Measurements from ENCODE around the gene ABHD12. TPM values are rescaled to one million over a fixed set of nuclear protein-coding genes. Genes with fewer than 3 reads are reported as not detected.

ABHD12 gene
- total RNA-seq, 1 donor from 2014 or later, result 70.4 TPM

- intact Hi-C loops (cut with DNase I), result no loop called here
- DNase-seq (ENCODE audit: low spot score) (peak; percentile 54), ATAC-seq (no peak)
Measured at GRCh38 chr20:25285091-25285647, 105.5 kb downstream of the ABHD12 start.

- DNase-seq (ENCODE audit: low spot score) (peak; percentile 50), ATAC-seq (no peak)
- intact Hi-C loops (cut with DNase I), result no loop called here
Measured at GRCh38 chr20:25284131-25284601, 106.5 kb downstream of the ABHD12 start.

- DNase-seq (ENCODE audit: low spot score) (peak; percentile 40), ATAC-seq (no peak)
- intact Hi-C loops (cut with DNase I), result no loop called here
Measured at GRCh38 chr20:25283221-25283951, 107.2 kb downstream of the ABHD12 start.

GRCh38 chr20:25282796-25283195 is 107.8 kb downstream of the ABHD12 start:
- ATAC-seq (no peak), DNase-seq (ENCODE audit: low spot score) (peak; percentile 49)
- intact Hi-C loops (cut with DNase I), result no loop called here

- intact Hi-C loops (cut with DNase I), result no loop called here
- no peak for ATAC-seq
- DNase-seq (ENCODE audit: low spot score), result peak; percentile 51
Measured at GRCh38 chr20:25282034-25282781, 108.4 kb downstream of the ABHD12 start.

GRCh38 chr20:25281541-25281991 is 109.1 kb downstream of the ABHD12 start:
- intact Hi-C loops (cut with DNase I), result no loop called here
- peak; percentile 50 for DNase-seq (ENCODE audit: low spot score)
- ATAC-seq, result no peak

GRCh38 chr20:25280574-25281535 is 109.8 kb downstream of the ABHD12 start:
- ATAC-seq (no peak), DNase-seq (ENCODE audit: low spot score) (peak; percentile 45)
- intact Hi-C loops (cut with DNase I), result no loop called here

- intact Hi-C loops (cut with DNase I), result no loop called here
- ATAC-seq, result no peak
- DNase-seq (ENCODE audit: low spot score), result peak; percentile 54
Measured at GRCh38 chr20:25280051-25280573, 110.5 kb downstream of the ABHD12 start.

- ATAC-seq, result no peak
- DNase-seq (ENCODE audit: low spot score), result no peak
- intact Hi-C loops (cut with DNase I), result no loop called here
Measured at GRCh38 chr20:25279403-25279802, 111.2 kb downstream of the ABHD12 start.

- DNase-seq (ENCODE audit: low spot score) (peak; percentile 54), ATAC-seq (no peak)
- intact Hi-C loops (cut with DNase I), result no loop called here
Measured at GRCh38 chr20:25278636-25279361, 111.8 kb downstream of the ABHD12 start.

GRCh38 chr20:25277941-25278521 is 112.6 kb downstream of the ABHD12 start:
- no peak for ATAC-seq
- intact Hi-C loops (cut with DNase I), result no loop called here
- DNase-seq (ENCODE audit: low spot score), result peak; percentile 52

- intact Hi-C loops (cut with DNase I), result no loop called here
- peak; percentile 45 for DNase-seq (ENCODE audit: low spot score)
- ATAC-seq, result no peak
Measured at GRCh38 chr20:25277051-25277801, 113.4 kb downstream of the ABHD12 start.

- intact Hi-C loops (cut with DNase I), result no loop called here
- ATAC-seq (no peak), DNase-seq (ENCODE audit: low spot score) (peak; percentile 46)
Measured at GRCh38 chr20:25276533-25277050, 114.0 kb downstream of the ABHD12 start.

GRCh38 chr20:25275813-25276532 is 114.7 kb downstream of the ABHD12 start:
- intact Hi-C loops (cut with DNase I), result no loop called here
- ATAC-seq (no peak), DNase-seq (ENCODE audit: low spot score) (peak; percentile 53)

GRCh38 chr20:25274891-25275812 is 115.5 kb downstream of the ABHD12 start:
- intact Hi-C loops (cut with DNase I), result no loop called here
- ATAC-seq (no peak), DNase-seq (ENCODE audit: low spot score) (peak; percentile 37)
